ENCODE results near the gene KCTD6. TPM values are rescaled to one million over a fixed set of nuclear protein-coding genes. Genes with fewer than 3 reads are reported as not detected.

KCTD6 gene
- total RNA-seq, 2 experiments from 2014 or later, result 16.4 to 17.1 TPM

- Histone ChIP-seq H2AFZ (ENCODE audit: low read length) (no peak overlapping the region), H3K4me2 (ENCODE audit: low read length) (no peak overlapping the region), H3K36me3 (ENCODE audit: insufficient read depth, low read length) (no peaks in the 10 kb centered on the region), H3K9me2 (ENCODE audit: insufficient read depth, low read length) (no peaks in the 10 kb centered on the region), H4K20me1 (ENCODE audit: insufficient read depth, low read length) (no peaks in the 10 kb centered on the region), H3K4me1 (ENCODE audit: insufficient read depth, low read length, poor library complexity, severe bottlenecking) (peaks cover 5% of the 10 kb centered on the region), H3K79me2 (ENCODE audit: insufficient read depth, low read depth, low read length) (no peaks in the 10 kb centered on the region), H3K4me3 (ENCODE audit: low read depth, low read length, poor library complexity, severe bottlenecking) (no peak overlapping the region), H3K9me3 (ENCODE audit: low read length) (no peaks in the 10 kb centered on the region), H3K27ac (ENCODE audit: low read depth, low read length, poor library complexity, severe bottlenecking) (no peak overlapping the region)
- no peak for TF ChIP-seq EZH2phosphoT487 (IDR thresholded peaks at IDR 0.05; ENCODE audit: borderline replicate concordance, low read depth, low read length)
- no peak for TF ChIP-seq CTCF (conservative IDR thresholded peaks at IDR 0.05; ENCODE audit: low read length)
- POLR2A ChIA-PET, result interaction anchor here (1.9 kb wide), 1 partner anchor 231 kb away, joined by 9 read pairs; the partner anchor contains the start of genes HTD2 and RPP14
- no TSS peak for BruUV-seq (replicated peaks)
- intact Hi-C loops (cut with micrococcal nuclease; ENCODE audit: unreplicated experiment), result loop anchor here (10.0 kb wide), 1 partner anchor 113 kb away; no protein-coding TSS in a partner anchor
- CTCF ChIA-PET (ENCODE audit: unreplicated experiment), result no interaction called here
- DNase-seq (ENCODE audit: low spot score), result no peak
Observed at GRCh38 chr3:58537412-58538301, 45.8 kb downstream of the KCTD6 start.

DNA sequence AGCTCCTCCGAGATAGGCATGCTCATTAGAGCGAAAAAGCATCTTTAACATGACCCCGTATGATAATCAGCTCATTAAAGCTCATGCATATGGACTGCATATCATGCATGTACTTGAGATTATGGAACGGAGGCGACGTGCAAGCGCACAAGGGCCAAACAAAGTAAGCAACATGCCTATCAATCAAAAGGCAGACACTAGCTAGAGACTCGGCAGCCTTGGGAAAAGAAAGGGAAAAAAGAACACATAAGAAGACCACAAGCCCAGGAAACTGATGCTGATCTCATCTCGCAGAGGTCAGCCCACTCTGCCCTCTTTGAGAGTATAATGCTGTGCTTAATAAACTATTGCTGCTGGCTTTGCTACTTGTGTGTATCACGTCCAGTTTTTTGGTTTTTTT lies 47.7 kb downstream of the KCTD6 start:
- H3K27ac ChIP-seq (ENCODE audit: low read depth, low read length, poor library complexity, severe bottlenecking), result no peak overlapping the region
- CTCF ChIA-PET (ENCODE audit: unreplicated experiment), result no interaction called here
- POLR2A ChIA-PET, result interaction anchor here (1.9 kb wide), 1 partner anchor 233 kb away, joined by 9 read pairs; the partner anchor contains the start of genes HTD2 and RPP14
- H3K79me2 ChIP-seq (ENCODE audit: insufficient read depth, low read depth, low read length), result no peaks in the 10 kb centered on the region
- intact Hi-C loops (cut with micrococcal nuclease; ENCODE audit: unreplicated experiment), result loop anchor here (10.0 kb wide), 1 partner anchor 115 kb away; no protein-coding TSS in a partner anchor
- no peaks in the 10 kb centered on the region for H4K20me1 ChIP-seq (ENCODE audit: insufficient read depth, low read length)
- no peaks in the 10 kb centered on the region for H3K9me3 ChIP-seq (ENCODE audit: low read length)
- TF ChIP-seq CTCF (conservative IDR thresholded peaks at IDR 0.05; ENCODE audit: low read length) (no peak), EZH2phosphoT487 (IDR thresholded peaks at IDR 0.05; ENCODE audit: borderline replicate concordance, low read depth, low read length) (no peak)
- H3K9me2 ChIP-seq (ENCODE audit: insufficient read depth, low read length), result no peaks in the 10 kb centered on the region
- H2AFZ ChIP-seq (ENCODE audit: low read length), result no peak overlapping the region
- no peak overlapping the region for H3K4me3 ChIP-seq (ENCODE audit: low read depth, low read length, poor library complexity, severe bottlenecking)
- no peaks in the 10 kb centered on the region for H3K36me3 ChIP-seq (ENCODE audit: insufficient read depth, low read length)
- no peak overlapping the region for H3K4me2 ChIP-seq (ENCODE audit: low read length)
- no peak for DNase-seq (ENCODE audit: low spot score)
- BruUV-seq (replicated peaks), result no TSS peak
- H3K4me1 ChIP-seq (ENCODE audit: insufficient read depth, low read length, poor library complexity, severe bottlenecking), result no peaks in the 10 kb centered on the region
